HepG2 (cell line): ENCODE results near the gene CD7. TPM values are rescaled to one million over a fixed set of nuclear protein-coding genes. Genes with fewer than 3 reads are reported as not detected.
A peak's percentile ranks its signal among the peaks of the same experiment; 100 is the strongest.

Source experiments
- ATAC-seq: fragments of 200-7000 bp; cut with Tn5 transposase; 3 replicates; pipeline ENCODE4 v1.9.1; 2020; ENCODE audit warnings: mild to moderate bottlenecking, moderate library complexity
- BruUV-seq: library from RNA; stranded (reverse); fragments of 400-500 nt; replicated peaks from 2 replicates; lab custom pipeline; 2021; lab: Mats Ljungman, UMichigan
- CTCF ChIA-PET: fragments of 300-600 bp; formaldehyde crosslinking; extraction: SDS; loops from one replicate; lab custom pipeline; 2021; ENCODE audit warnings: low total read pairs, inconsistent platforms, low intra/inter-chr PET ratio; lab: Yijun Ruan, JAX
- POLR2A ChIA-PET: fragments of 350-600 bp; sonication (Branson Sonifier 250); formaldehyde crosslinking; loops from one replicate; lab custom pipeline; 2020; ENCODE audit warnings: antibody characterized with exemption, inconsistent platforms; lab: Yijun Ruan, JAX
- DNase-seq: peaks from one replicate; pipeline ENCODE4 v3.0.0-alpha.2; 2015; ENCODE audit warnings: low spot score
- FAIRE-seq: peaks from 3 replicates; lab custom pipeline; 2011; peaks lifted over from hg19 to GRCh38; lab: Jason Lieb, UNC
- H2AFZ ChIP-seq: one replicate; pipeline ENCODE4 v1.6.1; 2011; ENCODE audit warnings: low read length, inconsistent platforms
- H3K27ac ChIP-seq: fragments of 300-600 bp; 3 replicates; pipeline ENCODE4 v1.8.0; 2011; ENCODE audit warnings: mixed run types, mild to moderate bottlenecking, mixed read lengths, low read length, inconsistent platforms; ENCODE audit not compliant: insufficient read depth; ENCODE audit errors: extremely low read length
- H3K27me3 ChIP-seq, 2 experiments: fragments of 200-600 bp in 1 of 2; 2 replicates in 1 of 2; 3 replicates in 1 of 2; pipeline versions ENCODE4 v1.6.0 to v1.8.0; 2011; ENCODE audit warnings: low read length in 2 of 2, mild to moderate bottlenecking in 2 of 2, moderate library complexity in 2 of 2, inconsistent platforms in 1 of 2; ENCODE audit not compliant: insufficient read depth in 2 of 2, control insufficient read depth in 1 of 2
- H3K36me3 ChIP-seq, 2 experiments: fragments of 200-600 bp in 1 of 2; replicated peaks in 1 of 2; 2 replicates in 1 of 2; 3 replicates in 1 of 2; pipeline versions ENCODE4 v1.5.1 to v1.8.0; 2011; ENCODE audit warnings: low read length in 2 of 2, inconsistent platforms in 1 of 2; ENCODE audit not compliant: insufficient read depth in 2 of 2, control insufficient read depth in 1 of 2
- H3K4me1 ChIP-seq: 2 replicates; pipeline ENCODE4 v1.5.1; 2012; ENCODE audit warnings: low read length, inconsistent platforms; ENCODE audit not compliant: insufficient read depth
- H3K4me2 ChIP-seq: 2 replicates; pipeline ENCODE4 v1.6.0; 2011; ENCODE audit warnings: low read depth, low read length, inconsistent platforms
- H3K4me3 ChIP-seq, 3 experiments: fragments of 200-600 bp in 1 of 3; sonication (generic), shearing (Covaris generic) in 1 of 3; replicated peaks in 1 of 3; 2 replicates each; pipeline ENCODE4 v1.5.1; 2011 to 2016; ENCODE audit warnings: low read length in 3 of 3, inconsistent platforms in 2 of 3, low read depth in 2 of 3, mild to moderate bottlenecking in 2 of 3, control low read depth in 1 of 3, mixed read lengths in 1 of 3; ENCODE audit not compliant: insufficient read depth in 1 of 3
- H3K79me2 ChIP-seq: one replicate; pipeline ENCODE4 v1.6.1; 2011; ENCODE audit warnings: low read length, inconsistent platforms; ENCODE audit not compliant: insufficient read depth
- H3K9ac ChIP-seq: 2 replicates; pipeline ENCODE4 v1.6.0; 2011; ENCODE audit warnings: mild to moderate bottlenecking, low read depth, low read length, inconsistent platforms; ENCODE audit not compliant: insufficient read depth
- H3K9me3 ChIP-seq: 2 replicates; pipeline ENCODE4 v1.5.1; 2012; ENCODE audit warnings: mild to moderate bottlenecking, low read length
- H4K20me1 ChIP-seq: 2 replicates; pipeline ENCODE4 v1.6.0; 2011; ENCODE audit warnings: inconsistent platforms, mild to moderate bottlenecking, low read length, moderate library complexity; ENCODE audit not compliant: insufficient read depth
- CEBPG ChIP-seq: IDR thresholded peaks from 2 replicates; pipeline ENCODE4 v1.6.1; 2016
- EZH2 ChIP-seq: conservative IDR thresholded peaks from 2 replicates; pipeline ENCODE4 v1.6.1; 2012; ENCODE audit warnings: mild to moderate bottlenecking, low read depth, low read length, moderate library complexity
- NR2F1 ChIP-seq, 2 experiments: fragments of 450-650 bp in 1 of 2; formaldehyde crosslinking in 1 of 2; IDR thresholded peaks; 2 replicates each; pipeline versions ENCODE4 v1.5.0 to v1.6.1; 2016 to 2020; ENCODE audit warnings: mild to moderate bottlenecking in 1 of 2, missing compliant biosample characterization in 1 of 2, missing genetic modification reagents in 1 of 2, moderate library complexity in 1 of 2
- POLR2A ChIP-seq, 2 experiments: IDR thresholded peaks; 2 replicates each; pipeline ENCODE4 v1.6.1; 2011; ENCODE audit warnings: low read depth in 2 of 2, low read length in 2 of 2, mild to moderate bottlenecking in 1 of 2, moderate library complexity in 1 of 2; ENCODE audit not compliant: insufficient read depth in 1 of 2
- SOX13 ChIP-seq, 3 experiments: fragments of 450-650 bp in 1 of 3; sonication (generic) in 1 of 3; formaldehyde crosslinking in 1 of 3; IDR thresholded peaks in 2 of 3; conservative IDR thresholded peaks in 1 of 3; 2 replicates each; pipeline versions ENCODE4 v1.5.0 to v1.6.1; 2016 to 2020; ENCODE audit warnings: antibody characterized with exemption in 1 of 3, mild to moderate bottlenecking in 1 of 3, missing compliant biosample characterization in 1 of 3, missing genetic modification reagents in 1 of 3, moderate library complexity in 1 of 3
- ZBTB38 ChIP-seq: sonication (generic); formaldehyde crosslinking; IDR thresholded peaks from 2 replicates; pipeline ENCODE4 v1.5.1; 2020; ENCODE audit warnings: mild to moderate bottlenecking, missing genetic modification reagents
- ZNF792 ChIP-seq: IDR thresholded peaks from 2 replicates; pipeline ENCODE4 v1.6.1; 2016
- WGBS: methylation state at CpG from one replicate; pipeline ENCODE4 v1.1.6; 2017; ENCODE audit warnings: low lambda C conversion rate; 5-methylcytosine and 5-hydroxymethylcytosine counted together
- in situ Hi-C: cut with HindIII; loops from 2 replicates; pipeline ENCODE4 v1.10.0; 2017; ENCODE audit warnings: low pct_unique_long_range_greater_than_20kb; ENCODE audit not compliant: extremely low pct_ligation_motif_present
- intact Hi-C: fragments of 100-400 bp; cut with micrococcal nuclease; formaldehyde crosslinking; loops from one replicate; pipeline ENCODE4 v1.10.0; 2022; ENCODE audit not compliant: unreplicated experiment
- polyA plus RNA-seq, 8 experiments: library from polyadenylated mRNA; depleted of rRNA in 3 of 8; stranded (reverse) in 7 of 8; unstranded in 1 of 8; fragments of >200 nt; fragmentation: Illumina TruSeq in 4 of 8; extraction: Trizol in 4 of 8; gene quantifications; 2 replicates each; pipeline versions ENCODE4 v1.2.1 to v1.2.3, GENCODE V29; 2011 to 2016; ENCODE audit warnings: low read depth in 4 of 8, missing spikeins in 1 of 8, mixed read lengths in 1 of 8; ENCODE audit not compliant: insufficient read depth in 1 of 8
- total RNA-seq, 5 experiments: library from RNA; depleted of rRNA; stranded (reverse); fragments of >200 nt; fragmentation: Illumina TruSeq; extraction: Trizol; gene quantifications; 2 replicates each; pipeline ENCODE4 v1.2.3, GENCODE V29; 2016; ENCODE audit warnings: low read depth in 1 of 5
- TF ChIP-seq, protein P1 (sequence below): sonication (generic); formaldehyde crosslinking; IDR thresholded peaks from 2 replicates; pipeline ENCODE4 v1.4.0; 2020; ENCODE audit warnings: missing genetic modification reagents
- TF ChIP-seq, protein P2 (sequence below): sonication (generic); formaldehyde crosslinking; IDR thresholded peaks from 2 replicates; pipeline ENCODE4; 2020; ENCODE audit warnings: missing genetic modification reagents, mild to moderate bottlenecking, borderline replicate concordance

Gene CD7
- total and polyA plus RNA-seq, 2 of the 13 experiments (the other 11 are each of a cell fraction or from before 2014, with no cell fraction given), result 67.6 to 76.4 TPM

DNA sequence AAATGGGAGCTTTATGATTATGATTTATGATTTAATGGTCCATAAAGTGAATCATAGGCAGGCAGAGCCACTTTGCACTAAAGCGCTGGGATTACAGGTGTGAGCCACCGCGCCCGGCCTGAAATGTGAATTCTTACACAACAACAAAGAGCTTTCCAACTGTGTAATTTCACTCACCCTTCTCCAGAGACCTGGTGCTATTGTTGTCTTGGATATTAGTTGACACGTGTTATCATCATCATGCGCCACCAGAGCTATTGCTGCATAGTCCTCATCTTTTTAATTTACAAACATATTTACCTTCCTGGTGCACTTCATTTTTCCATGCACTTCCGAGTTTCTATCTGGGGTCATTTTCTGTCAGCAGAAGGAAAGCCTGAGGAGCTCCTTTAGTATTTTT, 49.3 kb upstream of the CD7 start:
- BruUV-seq, result no TSS peak
- POLR2A ChIA-PET, result interaction anchor here (0.6 to 3.7 kb wide), 11 partner anchors 8 to 63 kb away, joined by 3 to 38 read pairs (median 6); no protein-coding TSS in a partner anchor
- no peak for ATAC-seq
- FAIRE-seq, result no peak
- no peaks in the 10 kb centered on the region for H3K27me3 ChIP-seq
- no peaks in the 10 kb centered on the region for H3K9me3 ChIP-seq
- H3K4me2 ChIP-seq, result peak overlapping the region; percentile 80
- no peaks in the 10 kb centered on the region for H4K20me1 ChIP-seq
- TF ChIP-seq POLR2A (IDR thresholded peaks at IDR 0.05; ENCODE audit: insufficient read depth in 1 of 2, low read depth in 2 of 2, low read length in 2 of 2) (peak in 1 of 2 experiments; percentile 23; a peak in 1 of 4 replicates), CEBPG (CRISPR knock-in tag) (peak; percentile 26; the same call in 1 of the 2 replicates), NR2F1 (CRISPR knock-in tag; IDR thresholded peaks at IDR 0.05) (no peak), SOX13 (IDR thresholded peaks at IDR 0.05) (no peak), SOX13 (CRISPR knock-in tag; conservative IDR thresholded peaks at IDR 0.05 in 1 of 2, IDR thresholded peaks at IDR 0.05 in 1 of 2) (peak in 1 of 2 experiments; percentile 32; a peak in 1 of 4 replicates), ZNF792 (CRISPR knock-in tag) (peak; percentile 54; the same call in 1 of the 2 replicates), EZH2 (no peak), ZBTB38 (CRISPR knock-in tag) (0 out of 2 replicates have a peak, but pooled peaks have one; percentile 22)
- TF ChIP-seq, protein P1, sequence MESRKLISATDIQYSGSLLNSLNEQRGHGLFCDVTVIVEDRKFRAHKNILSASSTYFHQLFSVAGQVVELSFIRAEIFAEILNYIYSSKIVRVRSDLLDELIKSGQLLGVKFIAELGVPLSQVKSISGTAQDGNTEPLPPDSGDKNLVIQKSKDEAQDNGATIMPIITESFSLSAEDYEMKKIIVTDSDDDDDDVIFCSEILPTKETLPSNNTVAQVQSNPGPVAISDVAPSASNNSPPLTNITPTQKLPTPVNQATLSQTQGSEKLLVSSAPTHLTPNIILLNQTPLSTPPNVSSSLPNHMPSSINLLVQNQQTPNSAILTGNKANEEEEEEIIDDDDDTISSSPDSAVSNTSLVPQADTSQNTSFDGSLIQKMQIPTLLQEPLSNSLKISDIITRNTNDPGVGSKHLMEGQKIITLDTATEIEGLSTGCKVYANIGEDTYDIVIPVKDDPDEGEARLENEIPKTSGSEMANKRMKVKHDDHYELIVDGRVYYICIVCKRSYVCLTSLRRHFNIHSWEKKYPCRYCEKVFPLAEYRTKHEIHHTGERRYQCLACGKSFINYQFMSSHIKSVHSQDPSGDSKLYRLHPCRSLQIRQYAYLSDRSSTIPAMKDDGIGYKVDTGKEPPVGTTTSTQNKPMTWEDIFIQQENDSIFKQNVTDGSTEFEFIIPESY, result peak; percentile 84; the same call in 1 of the 2 replicates
- TF ChIP-seq, protein P2, sequence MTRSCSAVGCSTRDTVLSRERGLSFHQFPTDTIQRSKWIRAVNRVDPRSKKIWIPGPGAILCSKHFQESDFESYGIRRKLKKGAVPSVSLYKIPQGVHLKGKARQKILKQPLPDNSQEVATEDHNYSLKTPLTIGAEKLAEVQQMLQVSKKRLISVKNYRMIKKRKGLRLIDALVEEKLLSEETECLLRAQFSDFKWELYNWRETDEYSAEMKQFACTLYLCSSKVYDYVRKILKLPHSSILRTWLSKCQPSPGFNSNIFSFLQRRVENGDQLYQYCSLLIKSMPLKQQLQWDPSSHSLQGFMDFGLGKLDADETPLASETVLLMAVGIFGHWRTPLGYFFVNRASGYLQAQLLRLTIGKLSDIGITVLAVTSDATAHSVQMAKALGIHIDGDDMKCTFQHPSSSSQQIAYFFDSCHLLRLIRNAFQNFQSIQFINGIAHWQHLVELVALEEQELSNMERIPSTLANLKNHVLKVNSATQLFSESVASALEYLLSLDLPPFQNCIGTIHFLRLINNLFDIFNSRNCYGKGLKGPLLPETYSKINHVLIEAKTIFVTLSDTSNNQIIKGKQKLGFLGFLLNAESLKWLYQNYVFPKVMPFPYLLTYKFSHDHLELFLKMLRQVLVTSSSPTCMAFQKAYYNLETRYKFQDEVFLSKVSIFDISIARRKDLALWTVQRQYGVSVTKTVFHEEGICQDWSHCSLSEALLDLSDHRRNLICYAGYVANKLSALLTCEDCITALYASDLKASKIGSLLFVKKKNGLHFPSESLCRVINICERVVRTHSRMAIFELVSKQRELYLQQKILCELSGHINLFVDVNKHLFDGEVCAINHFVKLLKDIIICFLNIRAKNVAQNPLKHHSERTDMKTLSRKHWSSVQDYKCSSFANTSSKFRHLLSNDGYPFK (CRISPR knock-in tag), result no peak
- TF ChIP-seq, all 625 proteins: peak for 6
- no peak overlapping the region for H2AFZ ChIP-seq
- CTCF ChIA-PET, result no interaction called here
- H3K79me2 ChIP-seq, result no peaks in the 10 kb centered on the region
- no peaks in the 10 kb centered on the region for H3K36me3 ChIP-seq
- H3K9ac ChIP-seq, result peak overlapping the region; percentile 73
- DNase-seq, result no peak
- H3K27ac ChIP-seq, result peak overlapping the region; percentile 68
- WGBS, result 60% methylated on average over 7 of the region's 7 CpGs
- in situ Hi-C loops, result no loop called here
- intact Hi-C loops, result no loop called here
- H3K4me3 ChIP-seq, result peak overlapping the region in 2 of 3 experiments; percentile 49 to 58; a peak in 4 of 6 replicates
- peaks cover 61% of the 10 kb centered on the region for H3K4me1 ChIP-seq
